Amniotic stem cell (primary cell): Measurements from ENCODE around the gene ULBP1.
"Not testable (repeated sequence)": the region's sequence is repeated elsewhere in the genome, so short reads cannot be mapped to it uniquely, and the experiment has no call there.

ENCODE experiments used
- DNase-seq: peaks from one replicate; lab custom pipeline; 2025; lab: John Stamatoyannopoulos, UW

The ULBP1 gene

GRCh38 chr6:149975400-149975799 lies 11.7 kb downstream of the ULBP1 start:
- no peak for DNase-seq

- no peak for DNase-seq
These were observed 13.5 kb downstream of the ULBP1 start for GRCh38 chr6:149977221-149977620.

DNA sequence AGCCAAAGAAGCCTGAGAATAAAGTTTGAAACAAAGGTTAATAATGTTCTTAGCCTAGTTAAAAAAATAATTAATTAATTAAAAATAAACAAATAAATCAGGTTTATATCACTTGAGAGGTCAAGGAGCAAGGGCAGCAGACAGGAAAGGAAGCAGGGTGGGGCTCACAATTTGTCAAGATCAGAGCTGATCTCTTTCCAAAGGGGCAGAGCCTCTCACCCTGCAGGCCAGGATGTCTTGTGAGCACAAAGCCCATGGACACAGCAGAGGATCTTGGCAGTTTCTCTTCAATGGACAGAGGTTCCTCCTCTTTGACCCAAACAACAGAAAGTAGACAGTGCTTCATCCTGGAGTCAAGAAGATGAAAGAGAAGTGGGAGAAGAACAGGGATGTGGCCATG lies 14.9 kb downstream of the ULBP1 start:
- no peak for DNase-seq

- no peak for DNase-seq
These were observed 15.6 kb downstream of the ULBP1 start for GRCh38 chr6:149979293-149979692.

GRCh38 chr6:149983145-149983544 lies 19.4 kb downstream of the ULBP1 start:
- DNase-seq = no peak

DNA sequence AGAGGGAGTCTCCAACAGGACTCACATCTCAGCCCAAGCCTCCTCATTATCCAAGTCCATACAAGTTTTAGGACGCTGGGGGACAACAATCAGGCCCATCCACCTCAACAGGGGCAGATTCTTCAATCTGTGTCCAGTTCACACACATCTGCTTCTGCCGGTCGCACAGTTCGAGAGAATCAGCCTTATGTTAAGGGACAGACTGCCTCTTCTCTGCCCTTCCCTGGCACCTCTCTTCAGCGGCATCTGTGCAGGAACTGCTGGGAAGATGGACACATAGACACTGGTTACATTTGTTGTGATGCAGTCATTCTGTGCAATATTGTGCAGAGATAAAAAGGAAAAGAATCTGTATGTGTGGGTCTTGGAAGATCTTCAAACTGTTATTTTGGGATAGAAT lies 21.0 kb downstream of the ULBP1 start:
- DNase-seq = no peak

GRCh38 chr6:149985481-149985937 lies 21.8 kb downstream of the ULBP1 start:
- no peak for DNase-seq

DNA sequence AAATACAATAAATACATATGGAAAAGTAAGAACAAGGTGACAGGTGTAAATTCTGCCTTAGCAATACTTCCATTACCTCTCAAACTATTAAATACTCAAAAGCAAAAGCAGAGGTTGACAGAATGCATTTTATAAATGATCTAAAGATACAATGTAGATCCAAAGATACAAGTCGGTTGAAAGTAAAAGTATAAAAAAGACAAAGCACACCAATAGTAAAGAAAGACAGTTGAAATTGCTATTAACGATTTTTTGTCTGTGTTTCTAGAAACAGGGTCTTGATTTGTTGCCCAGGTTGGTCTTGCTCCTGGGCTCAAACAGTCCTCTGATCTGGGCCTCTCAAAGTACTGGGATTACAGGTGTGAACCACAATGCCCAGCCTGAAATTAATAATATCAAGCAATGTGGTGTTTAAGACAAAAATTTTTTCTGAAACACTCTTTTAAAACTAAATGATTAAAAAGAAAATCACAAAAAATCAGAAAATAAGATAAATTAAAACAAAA lies 23.9 kb downstream of the ULBP1 start:
- DNase-seq = no peak

DNA sequence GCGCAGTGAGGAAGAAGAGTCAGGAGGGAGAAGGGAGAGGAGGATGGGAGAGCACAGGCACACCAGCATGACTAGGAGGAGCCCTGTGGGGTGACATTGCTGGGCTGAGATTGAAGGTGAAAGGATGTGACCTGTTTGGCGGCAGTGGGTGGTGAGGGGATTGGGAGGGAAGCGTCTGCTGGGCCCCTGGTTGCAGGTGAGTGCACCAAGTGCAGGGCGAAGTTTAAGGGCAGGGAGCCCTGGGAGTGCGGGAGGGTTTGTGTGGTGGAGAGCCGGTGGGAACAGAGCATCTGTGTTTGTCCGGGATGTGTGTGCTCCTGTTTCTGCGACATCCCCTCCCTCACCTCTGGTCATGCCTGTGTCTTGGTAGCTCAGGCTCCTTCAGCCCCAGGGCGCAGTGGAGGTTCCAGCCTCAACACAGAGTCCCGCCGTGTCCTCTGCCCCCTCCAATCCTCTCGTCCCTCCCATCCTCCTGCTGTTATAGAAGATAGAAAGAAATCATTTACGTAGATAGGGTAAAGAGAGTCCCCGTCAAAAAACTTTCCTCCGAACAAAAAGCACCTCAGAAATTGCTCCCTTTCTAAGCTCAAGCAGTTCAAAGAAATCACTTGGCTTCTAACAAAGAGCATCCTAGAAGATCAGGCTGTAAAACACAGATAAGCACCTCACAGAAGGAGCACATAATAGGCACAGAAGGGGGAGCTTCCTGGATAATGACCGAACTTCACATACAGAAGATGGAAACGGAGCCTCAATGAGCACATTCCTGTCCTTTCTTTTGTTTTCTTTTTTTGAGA lies 25.0 kb downstream of the ULBP1 start:
- no peak for DNase-seq

DNA sequence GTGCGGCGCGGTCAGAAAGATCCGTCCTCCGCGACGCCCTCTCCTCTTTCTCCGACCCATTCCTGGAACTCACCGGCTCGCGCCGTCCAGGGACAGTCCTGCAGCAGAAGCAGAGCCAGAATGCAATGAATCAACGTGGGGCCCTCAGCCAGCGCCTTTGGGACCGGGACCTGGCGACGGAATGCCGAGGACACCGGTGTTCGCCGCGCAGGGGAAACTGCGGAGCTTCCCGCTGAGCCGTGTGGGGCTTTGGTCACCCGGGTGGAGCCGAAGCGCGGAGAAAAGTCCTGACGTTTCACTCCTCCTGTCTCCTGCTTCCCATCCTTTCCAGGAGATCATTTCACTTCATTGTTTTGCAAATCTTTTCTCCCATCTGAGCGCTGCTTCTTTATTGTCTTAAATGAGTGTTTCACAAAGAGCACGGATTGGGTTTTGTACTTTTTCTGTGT lies 26.5 kb downstream of the ULBP1 start:
- DNase-seq = no peak

- no peak for DNase-seq
These were observed 27.1 kb downstream of the ULBP1 start for GRCh38 chr6:149990661-149991471.

DNA sequence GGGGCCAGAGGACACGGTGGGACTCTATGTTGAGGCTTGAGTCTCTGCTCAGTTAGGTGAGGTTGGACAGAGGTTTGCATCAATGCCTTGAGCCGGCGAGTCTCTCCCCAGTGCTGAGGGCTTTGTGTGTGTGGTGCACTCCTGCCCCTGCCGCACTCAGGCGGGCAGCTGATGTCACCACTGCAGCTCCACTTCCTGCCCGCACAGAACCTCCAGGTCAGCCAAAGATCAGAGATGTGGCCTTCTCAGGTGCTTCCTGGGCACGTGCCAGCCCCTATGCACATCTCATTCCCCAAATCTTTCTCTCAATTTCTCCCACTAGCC lies 27.7 kb downstream of the ULBP1 start:
- DNase-seq = not testable (repeated sequence)

GRCh38 chr6:149991838-149992237 lies 28.1 kb downstream of the ULBP1 start:
- DNase-seq = no peak

GRCh38 chr6:149995235-149995750 lies 31.6 kb downstream of the ULBP1 start:
- DNase-seq = no peak

GRCh38 chr6:149995971-149996370 lies 32.2 kb downstream of the ULBP1 start:
- no peak for DNase-seq

- no peak for DNase-seq
These were observed 35.9 kb downstream of the ULBP1 start for GRCh38 chr6:149999636-150000035.

GRCh38 chr6:150001295-150002008 lies 37.7 kb downstream of the ULBP1 start:
- no peak for DNase-seq

- DNase-seq = no peak
These were observed 39.0 kb downstream of the ULBP1 start for GRCh38 chr6:150002710-150003109.

DNA sequence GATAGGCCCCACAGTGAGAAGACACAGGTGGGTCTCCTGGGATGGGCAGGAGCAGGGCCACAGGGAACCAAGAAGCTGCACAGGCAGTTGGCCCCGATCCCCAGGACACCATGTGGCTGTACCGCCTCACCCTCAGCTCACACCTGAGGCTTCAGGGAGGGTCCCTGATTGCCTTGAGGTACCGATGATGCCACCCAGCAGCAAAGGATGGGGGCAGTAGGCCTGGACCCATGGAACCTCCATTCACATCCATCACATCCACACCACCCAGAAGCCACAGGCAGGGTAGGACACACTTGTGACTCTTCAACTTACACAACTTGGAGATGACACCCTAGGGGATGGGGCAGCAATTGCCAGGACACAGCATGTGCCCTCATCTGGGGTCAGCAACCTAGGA lies 39.9 kb downstream of the ULBP1 start:
- not testable (repeated sequence) for DNase-seq

GRCh38 chr6:150004101-150004782 lies 40.5 kb downstream of the ULBP1 start:
- no peak for DNase-seq
